Activated T-cell treated with anti-CD3 and anti-CD28 coated beads for 24 hours (primary cell): ENCODE measurements around the gene SLC15A5.

ENCODE experiments used
- DNase-seq: peaks from one replicate; pipeline ENCODE4 v3.0.0-alpha.2; 2020; ENCODE audit warnings: low read depth

The SLC15A5 gene

DNA sequence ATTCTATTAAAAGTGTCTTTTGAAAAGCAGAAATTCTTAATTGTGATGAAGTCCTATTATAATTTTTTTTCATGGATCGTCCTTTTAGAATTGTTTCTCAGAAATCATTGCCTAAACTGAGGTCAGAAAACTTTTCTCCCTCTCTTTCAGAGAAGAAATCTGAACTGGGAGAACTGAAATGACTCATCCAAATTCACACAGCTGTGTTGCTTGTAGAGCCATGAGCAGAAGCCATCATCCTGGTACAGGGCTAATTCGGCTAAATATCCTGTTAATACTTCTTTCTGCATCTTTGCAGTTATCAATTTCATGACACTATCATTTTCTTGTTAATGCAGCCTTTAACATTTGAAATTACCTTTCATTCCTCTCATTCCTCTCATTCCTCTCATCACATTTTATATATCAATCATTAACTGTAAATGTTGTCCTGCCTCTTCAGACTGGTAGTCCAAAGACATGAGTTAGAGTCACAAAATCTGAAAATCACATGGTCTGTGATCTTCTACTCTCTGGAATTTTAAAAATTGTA is 15.5 kb downstream of the SLC15A5 start:
- no peak for DNase-seq

DNA sequence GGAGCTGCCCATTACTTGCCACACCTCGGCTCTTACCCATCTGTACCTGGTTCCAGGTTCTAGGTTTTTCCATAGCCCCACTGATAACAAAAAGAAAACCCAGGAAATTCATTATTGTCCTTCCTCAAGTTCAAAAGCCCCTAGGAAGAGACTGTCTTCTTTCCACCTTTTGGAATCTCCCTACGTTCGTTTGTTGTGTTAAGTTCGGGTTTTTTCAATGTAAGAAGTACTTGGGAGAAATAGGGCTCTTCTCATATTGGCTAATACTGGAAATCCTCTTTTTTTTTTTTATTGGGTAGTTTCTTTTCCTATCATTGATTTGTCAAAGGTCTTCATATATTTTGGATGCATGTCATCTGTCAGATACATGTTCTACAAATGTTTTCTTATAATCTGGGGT is 17.3 kb downstream of the SLC15A5 start:
- DNase-seq: no peak

DNA sequence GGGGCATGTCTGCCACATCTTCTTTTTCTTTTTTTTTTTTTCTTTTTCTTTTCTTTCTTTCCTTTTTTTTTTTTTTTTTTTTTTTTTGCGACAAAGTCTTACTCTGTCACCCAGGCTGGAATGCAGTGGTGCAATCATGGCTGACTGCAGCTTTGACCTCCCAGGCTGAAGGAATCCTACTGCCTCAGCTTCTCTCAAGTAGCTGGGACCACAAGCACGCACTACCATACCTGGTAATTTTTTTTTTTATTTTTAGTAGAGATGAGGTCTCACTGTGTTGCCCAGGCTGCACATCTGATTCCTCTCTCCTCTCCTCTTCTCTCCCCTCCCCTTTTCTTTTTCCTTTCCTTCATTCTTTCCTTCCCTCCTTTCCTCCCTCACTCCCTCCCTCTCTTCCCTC is 18.5 kb downstream of the SLC15A5 start:
- DNase-seq: no peak

- no peak for DNase-seq
These were observed 31.2 kb downstream of the SLC15A5 start for GRCh38 chr12:16246264-16246663.

GRCh38 chr12:16245209-16245608 is 32.3 kb downstream of the SLC15A5 start:
- DNase-seq: no peak

- no peak for DNase-seq
These were observed 33.7 kb downstream of the SLC15A5 start for GRCh38 chr12:16243487-16244412.

DNA sequence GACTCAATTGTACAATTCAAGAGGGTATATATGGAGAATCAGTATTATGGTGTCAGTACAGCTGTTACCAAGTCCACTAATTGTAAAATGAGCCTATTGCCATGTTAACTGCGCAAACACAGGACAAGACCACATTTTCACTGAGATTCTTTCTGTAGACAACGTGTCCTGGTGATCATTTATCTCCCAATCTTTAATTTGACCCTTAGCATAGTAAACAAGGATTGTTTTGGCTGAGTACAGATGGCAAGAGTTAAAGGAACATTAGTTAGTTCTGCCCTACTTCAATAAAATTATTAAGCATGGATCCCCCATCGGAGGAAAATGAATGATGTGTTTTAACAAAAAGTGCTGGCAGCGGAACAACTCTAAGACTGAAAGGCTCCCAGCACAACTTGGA is 36.1 kb downstream of the SLC15A5 start:
- DNase-seq: no peak

GRCh38 chr12:16238661-16239060 is 38.8 kb downstream of the SLC15A5 start:
- DNase-seq: no peak

- no peak for DNase-seq
These were observed 47.8 kb downstream of the SLC15A5 start for GRCh38 chr12:16229676-16230075.

- no peak for DNase-seq
These were observed 49.4 kb downstream of the SLC15A5 start for GRCh38 chr12:16228067-16228466.

DNA sequence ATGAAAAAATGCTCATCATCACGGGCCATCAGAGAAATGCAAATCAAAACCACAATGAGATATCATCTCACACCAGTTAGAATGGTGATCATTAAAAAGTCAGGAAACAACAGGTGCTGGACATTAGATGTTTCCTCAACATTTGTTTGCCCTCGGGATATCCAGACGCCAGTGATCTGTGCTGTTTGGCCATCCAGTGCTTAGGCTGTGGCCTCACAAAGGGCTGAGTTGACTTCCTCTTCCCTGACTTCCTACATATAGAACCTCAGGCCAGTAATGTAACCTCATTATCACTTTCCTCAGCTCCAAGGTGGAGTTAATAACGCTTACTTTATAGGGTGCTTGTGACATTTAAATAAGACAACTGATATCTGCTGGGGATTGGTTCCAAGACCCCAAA is 51.8 kb downstream of the SLC15A5 start:
- no peak for DNase-seq

DNA sequence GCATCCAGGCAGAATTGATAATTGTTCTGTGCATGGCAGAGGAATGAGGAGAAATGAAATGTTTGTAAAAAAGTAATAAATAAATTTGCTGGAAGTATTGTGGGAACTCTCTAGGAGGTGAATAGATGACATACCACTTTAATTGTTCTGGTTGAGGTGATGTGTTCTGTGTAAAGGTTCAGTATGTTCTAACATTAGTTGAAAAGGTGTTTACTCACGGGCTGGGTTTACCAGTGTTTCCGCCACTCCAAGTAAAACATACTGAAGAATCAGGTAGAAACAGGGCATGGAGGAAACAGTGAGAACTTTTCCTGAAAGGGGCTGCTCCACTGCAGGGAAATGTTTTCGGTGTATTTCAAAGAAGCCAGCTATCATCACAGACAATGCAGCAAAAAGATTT is 53.3 kb downstream of the SLC15A5 start:
- DNase-seq: no peak

GRCh38 chr12:16221776-16222175 is 55.7 kb downstream of the SLC15A5 start:
- DNase-seq: no peak

GRCh38 chr12:16220120-16220519 is 57.4 kb downstream of the SLC15A5 start:
- no peak for DNase-seq

DNA sequence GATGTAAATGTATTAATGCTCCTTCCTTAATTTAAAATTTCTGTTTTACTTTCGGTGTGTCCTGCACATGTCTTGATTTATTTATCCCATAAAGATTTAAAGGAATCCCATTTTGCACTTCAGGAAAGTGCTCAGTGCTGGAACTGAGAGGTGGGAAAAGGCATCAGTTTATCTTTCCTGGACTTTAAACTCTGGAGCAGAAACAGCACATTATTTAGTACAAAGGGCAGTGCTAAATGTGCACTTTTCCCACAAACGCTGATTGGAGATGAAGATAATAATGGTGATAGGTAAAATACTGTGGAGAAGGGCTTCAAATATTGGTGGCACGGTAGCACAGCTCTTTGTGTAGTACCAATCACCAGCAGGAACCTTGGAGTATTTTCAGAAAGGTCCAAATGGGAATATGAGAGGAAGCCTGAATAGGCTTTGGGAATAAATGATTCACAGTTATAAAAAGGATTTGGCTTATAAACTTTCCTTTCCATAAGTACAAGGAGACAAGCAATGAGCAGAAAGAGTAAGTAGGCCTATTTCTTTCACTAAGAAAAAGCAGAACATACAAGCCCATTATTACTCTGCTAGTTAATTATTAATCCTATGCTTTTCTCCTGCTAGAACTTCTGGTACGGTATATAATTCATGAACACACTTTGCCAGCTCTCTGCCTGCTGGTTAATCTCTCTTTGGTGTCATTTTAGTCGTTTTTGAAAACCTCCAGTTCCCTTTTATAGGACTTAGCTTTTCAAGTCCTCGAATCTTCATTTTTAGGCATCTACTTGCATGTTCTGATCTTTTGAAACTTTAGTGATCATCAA is 58.3 kb downstream of the SLC15A5 start:
- DNase-seq: no peak

DNA sequence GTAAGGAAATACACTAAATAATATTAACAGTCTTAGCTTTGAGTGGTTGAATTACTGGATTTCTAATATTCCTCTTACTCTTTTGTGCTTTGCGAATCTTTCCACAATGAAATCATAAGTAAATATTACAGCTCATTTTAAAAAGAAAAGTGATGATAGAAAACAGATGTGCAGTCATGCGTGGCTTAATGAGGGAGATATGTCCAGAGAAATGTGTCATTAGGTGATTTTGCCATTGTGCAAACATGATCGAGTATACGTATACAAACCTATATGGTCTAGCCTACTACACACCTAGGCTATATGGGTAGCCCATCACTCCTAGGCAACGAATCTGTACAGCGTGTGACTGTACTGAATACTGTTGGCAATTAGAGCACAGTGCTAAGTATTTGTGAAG is 59.3 kb downstream of the SLC15A5 start:
- DNase-seq: no peak

DNA sequence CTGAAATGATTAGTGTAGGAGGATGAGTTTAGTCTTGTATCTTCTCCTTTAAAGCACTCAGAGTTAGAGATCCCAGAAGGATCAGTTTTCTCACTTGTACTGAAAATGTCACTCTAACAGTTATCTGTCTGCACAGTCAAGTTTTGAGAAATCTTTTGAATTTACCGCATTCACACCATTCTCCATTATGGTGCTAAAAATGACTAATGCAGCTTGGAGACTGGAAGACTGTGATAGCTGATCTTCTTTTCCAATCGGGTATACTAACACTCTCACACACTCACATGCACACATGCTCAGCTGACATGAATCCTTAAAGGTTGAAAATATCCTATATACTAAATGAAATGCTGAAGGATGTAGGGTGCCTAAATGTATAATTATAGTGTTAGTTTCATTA is 65.8 kb downstream of the SLC15A5 start:
- no peak for DNase-seq

DNA sequence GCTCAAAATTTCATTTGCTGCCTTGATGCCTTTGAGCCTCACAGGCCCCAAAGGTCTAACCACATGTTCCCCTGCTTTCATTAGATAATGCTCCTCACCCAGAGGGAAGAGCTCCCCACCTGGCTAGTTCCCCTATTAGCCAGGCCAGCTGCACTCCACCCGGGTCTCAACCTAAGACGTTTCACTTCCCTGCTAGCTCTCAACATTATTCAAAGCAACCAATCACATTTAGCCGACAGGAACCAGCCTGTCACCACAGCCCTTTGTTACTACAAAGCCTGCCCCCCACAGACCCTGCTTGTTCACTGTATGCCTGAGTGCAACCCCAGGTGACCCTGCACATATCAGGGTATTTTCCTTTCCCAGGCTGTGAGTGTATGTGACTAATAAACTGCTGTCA is 78.6 kb downstream of the SLC15A5 start:
- no peak for DNase-seq

- no peak for DNase-seq
These were observed 79.9 kb downstream of the SLC15A5 start for GRCh38 chr12:16197600-16197999.

- no peak for DNase-seq
These were observed 87.6 kb downstream of the SLC15A5 start for GRCh38 chr12:16189849-16190248.

GRCh38 chr12:16187660-16188059 is 89.8 kb downstream of the SLC15A5 start:
- no peak for DNase-seq

DNA sequence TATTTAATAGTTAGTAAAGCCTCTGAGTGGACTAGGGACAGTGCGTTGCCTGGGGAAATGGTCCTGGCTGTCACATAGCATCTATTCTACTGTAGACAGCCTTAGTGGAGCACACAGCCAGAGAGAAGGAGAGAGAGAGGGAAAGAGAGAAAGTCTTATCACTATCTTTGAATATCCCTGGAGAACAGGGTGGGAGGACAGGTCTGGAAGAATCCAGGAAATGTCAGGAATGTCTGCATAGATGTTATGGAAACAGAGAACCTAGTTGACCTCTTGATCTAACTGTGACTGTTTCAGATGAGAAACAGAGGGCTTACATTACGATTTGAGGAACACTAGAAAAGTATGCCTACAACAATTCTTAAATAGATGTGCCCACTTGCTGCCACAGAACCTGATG is 92.8 kb downstream of the SLC15A5 start:
- no peak for DNase-seq

GRCh38 chr12:16183541-16183940 is 93.9 kb downstream of the SLC15A5 start:
- DNase-seq: no peak
